OCI-LY1 (cell line): ENCODE data around the gene MBNL1.

Experiments
- H2AFZ ChIP-seq: fragments of 200-600 bp; sonication (generic), shearing (Covaris generic); 2 replicates; pipeline ENCODE4 v1.6.0; 2014; ENCODE audit warnings: antibody characterized with exemption, mild to moderate bottlenecking, low read length
- H3F3A ChIP-seq: fragments of 200-600 bp; sonication (generic), shearing (Covaris generic); 2 replicates; pipeline ENCODE4 v1.6.0; 2014; ENCODE audit warnings: mild to moderate bottlenecking, antibody characterized with exemption, low read length, moderate library complexity; ENCODE audit not compliant: insufficient read depth
- H3K27ac ChIP-seq: fragments of 200-600 bp; sonication (generic); 2 replicates; pipeline ENCODE4 v1.5.1; 2014; ENCODE audit warnings: low read length, mixed run types, mild to moderate bottlenecking, low read depth; ENCODE audit not compliant: poor library complexity, severe bottlenecking
- H3K27me3 ChIP-seq: fragments of 200-600 bp; sonication (generic); 2 replicates; pipeline ENCODE4 v1.6.0; 2014; ENCODE audit warnings: antibody characterized with exemption, mild to moderate bottlenecking, low read length, moderate library complexity; ENCODE audit not compliant: insufficient read depth
- H3K36me3 ChIP-seq: fragments of 200-600 bp; sonication (generic); 2 replicates; pipeline ENCODE4 v1.6.1; 2014; ENCODE audit warnings: mild to moderate bottlenecking, antibody characterized with exemption, low read length, moderate library complexity, mixed read lengths; ENCODE audit not compliant: insufficient read depth
- H3K4me1 ChIP-seq: fragments of 200-600 bp; sonication (generic); 2 replicates; pipeline ENCODE4 v1.5.1; 2014; ENCODE audit warnings: mild to moderate bottlenecking, low read length, moderate library complexity; ENCODE audit not compliant: insufficient read depth, severe bottlenecking
- H3K4me2 ChIP-seq: fragments of 200-600 bp; sonication (generic), shearing (Covaris generic); 2 replicates; pipeline ENCODE4 v1.6.1; 2014; ENCODE audit warnings: low read length
- H3K4me3 ChIP-seq: fragments of 200-600 bp; sonication (generic); 2 replicates; pipeline ENCODE4 v1.5.1; 2014; ENCODE audit warnings: low read length, low read depth, mild to moderate bottlenecking, mixed read lengths; ENCODE audit not compliant: poor library complexity, severe bottlenecking
- H3K79me2 ChIP-seq: fragments of 200-600 bp; shearing (Covaris generic); 2 replicates; pipeline ENCODE4 v1.6.1; 2016; ENCODE audit warnings: mixed run types, low read length, mixed read lengths; ENCODE audit not compliant: insufficient read depth
- H3K9ac ChIP-seq: fragments of 200-600 bp; sonication (generic), shearing (Covaris generic); 2 replicates; pipeline ENCODE4 v1.6.1; 2014; ENCODE audit warnings: mild to moderate bottlenecking, low read length, mixed read lengths
- H3K9me2 ChIP-seq: fragments of 200-600 bp; sonication (generic), shearing (Covaris generic); 2 replicates; pipeline ENCODE4 v1.6.1; 2014; ENCODE audit warnings: low read depth, mild to moderate bottlenecking, low read length, mixed read lengths
- H3K9me3 ChIP-seq: fragments of 200-600 bp; shearing (Covaris generic); 2 replicates; pipeline ENCODE4 v1.6.1; 2014; ENCODE audit warnings: low read length, mixed read lengths
- H4K20me1 ChIP-seq: fragments of 200-600 bp; sonication (generic), shearing (Covaris generic); 2 replicates; pipeline ENCODE4 v1.6.0; 2016; ENCODE audit warnings: mild to moderate bottlenecking, low read length; ENCODE audit not compliant: insufficient read depth
- CTCF ChIP-seq: fragments of 200-600 bp; sonication (generic), shearing (Covaris generic); IDR thresholded peaks from 2 replicates; pipeline ENCODE4 v1.5.1; 2017; ENCODE audit warnings: mild to moderate bottlenecking, antibody characterized with exemption, low read length, moderate library complexity, mixed read lengths
- EZH2 ChIP-seq: fragments of 200-600 bp; sonication (generic), shearing (Covaris generic); IDR thresholded peaks from 2 replicates; pipeline ENCODE4 v1.8.0; 2017; ENCODE audit warnings: borderline replicate concordance, mixed run types, mild to moderate bottlenecking, antibody characterized with exemption, low read length, moderate library complexity, mixed read lengths

MBNL1 gene

GRCh38 chr3:152457500-152458375 lies 189.0 kb downstream of the MBNL1 start:
- Histone ChIP-seq H3K9me2 (no peaks in the 10 kb centered on the region), H3K4me2 (no peak overlapping the region), H3K79me2 (no peaks in the 10 kb centered on the region), H2AFZ (no peak overlapping the region), H3K4me1 (no peaks in the 10 kb centered on the region), H3F3A (peaks cover 10% of the 10 kb centered on the region; the same call in 1 of the 2 replicates), H3K9ac (no peak overlapping the region), H3K36me3 (peaks cover 90% of the 10 kb centered on the region), H3K4me3 (no peak overlapping the region), H4K20me1 (no peaks in the 10 kb centered on the region), H3K27me3 (no peaks in the 10 kb centered on the region), H3K27ac (no peak overlapping the region), H3K9me3 (no peaks in the 10 kb centered on the region)
- TF ChIP-seq CTCF (no peak), EZH2 (no peak)

- Histone ChIP-seq H2AFZ (no peak overlapping the region), H4K20me1 (no peaks in the 10 kb centered on the region), H3K4me2 (no peak overlapping the region), H3K27me3 (no peaks in the 10 kb centered on the region), H3F3A (peaks cover 10% of the 10 kb centered on the region; the same call in 1 of the 2 replicates), H3K79me2 (no peaks in the 10 kb centered on the region), H3K4me3 (no peak overlapping the region), H3K4me1 (no peaks in the 10 kb centered on the region), H3K9me2 (no peaks in the 10 kb centered on the region), H3K27ac (no peak overlapping the region), H3K9ac (no peak overlapping the region), H3K36me3 (peaks cover 91% of the 10 kb centered on the region), H3K9me3 (no peaks in the 10 kb centered on the region)
- no peak for TF ChIP-seq EZH2
- TF ChIP-seq CTCF, result no peak
These were observed 189.8 kb downstream of the MBNL1 start for GRCh38 chr3:152458376-152459117.

DNA sequence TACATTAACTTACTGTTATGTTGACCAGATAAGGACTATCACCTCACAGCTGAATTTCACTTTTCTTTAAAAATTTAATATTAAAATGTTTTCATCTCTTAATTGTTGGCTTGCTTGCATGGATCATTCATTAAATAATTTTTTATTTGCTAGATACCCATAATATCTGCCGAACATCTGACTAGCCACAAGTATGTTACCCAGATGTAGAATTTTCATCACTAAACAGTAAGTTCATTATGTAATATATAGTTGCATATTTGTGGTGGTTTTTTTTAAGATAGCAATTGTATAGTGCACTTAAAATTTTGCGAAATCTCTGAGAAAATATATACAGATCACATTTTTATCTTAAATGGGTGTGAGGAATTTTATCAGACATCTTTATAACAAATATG lies 190.4 kb downstream of the MBNL1 start:
- no peaks in the 10 kb centered on the region for H4K20me1 ChIP-seq
- no peak overlapping the region for H2AFZ ChIP-seq
- no peaks in the 10 kb centered on the region for H3K79me2 ChIP-seq
- no peak overlapping the region for H3K27ac ChIP-seq
- H3K9ac ChIP-seq, result no peak overlapping the region
- no peaks in the 10 kb centered on the region for H3K27me3 ChIP-seq
- H3K4me1 ChIP-seq, result no peaks in the 10 kb centered on the region
- H3K9me2 ChIP-seq, result no peaks in the 10 kb centered on the region
- peaks cover 10% of the 10 kb centered on the region; the same call in 1 of the 2 replicates for H3F3A ChIP-seq
- H3K9me3 ChIP-seq, result no peaks in the 10 kb centered on the region
- peaks cover 89% of the 10 kb centered on the region for H3K36me3 ChIP-seq
- H3K4me2 ChIP-seq, result no peak overlapping the region
- H3K4me3 ChIP-seq, result no peak overlapping the region
- TF ChIP-seq EZH2, result no peak
- no peak for TF ChIP-seq CTCF
